ENCODE measurements around the gene DUSP10. TPM values are rescaled to one million over a fixed set of nuclear protein-coding genes. Genes with fewer than 3 reads are reported as not detected.
A peak's percentile ranks its signal among the peaks of the same experiment; 100 is the strongest.

Gene DUSP10
- total RNA-seq, 4 donors from 2014 or later: 1.4 to 11.6 (median 4.4) TPM

DNA sequence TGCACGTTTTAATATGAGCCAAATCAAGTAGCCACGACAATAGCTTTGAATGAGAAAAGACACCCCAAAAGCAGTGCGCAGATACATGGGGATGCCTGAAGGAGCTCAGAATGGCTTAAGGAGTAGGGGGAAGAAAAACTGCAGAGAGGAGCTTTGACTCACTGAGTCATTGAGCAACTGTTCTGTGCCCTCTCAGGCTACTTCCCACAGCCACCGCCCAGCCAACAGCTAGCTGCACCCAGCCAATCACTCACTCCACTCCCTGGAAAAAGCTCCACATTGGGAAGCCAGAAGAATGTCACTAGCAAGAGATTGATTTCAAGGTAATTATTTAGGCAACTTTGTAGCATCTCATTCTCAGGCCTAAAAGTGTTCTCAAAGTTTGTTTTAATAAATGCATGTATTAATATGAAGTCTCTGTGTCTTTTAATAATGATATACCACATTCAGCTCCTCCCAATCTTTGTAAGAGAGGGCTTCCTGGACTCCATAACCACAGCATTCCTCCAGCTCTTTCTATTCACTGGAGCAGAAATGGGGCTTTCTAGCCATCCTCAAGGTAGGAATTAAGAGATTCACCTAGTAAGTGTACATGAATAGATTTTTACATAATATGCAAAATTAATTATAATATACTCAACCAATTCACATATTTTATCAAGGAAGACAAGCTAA, 16.8 kb downstream of the DUSP10 start:
- H3K9me3 ChIP-seq: no peaks in the 10 kb centered on the region
- peak overlapping the region in 1 of 4 donors; percentile 24 for H3K27ac ChIP-seq
- TF ChIP-seq POLR2A (IDR thresholded peaks at IDR 0.05): no peak
- TF ChIP-seq, protein P1, sequence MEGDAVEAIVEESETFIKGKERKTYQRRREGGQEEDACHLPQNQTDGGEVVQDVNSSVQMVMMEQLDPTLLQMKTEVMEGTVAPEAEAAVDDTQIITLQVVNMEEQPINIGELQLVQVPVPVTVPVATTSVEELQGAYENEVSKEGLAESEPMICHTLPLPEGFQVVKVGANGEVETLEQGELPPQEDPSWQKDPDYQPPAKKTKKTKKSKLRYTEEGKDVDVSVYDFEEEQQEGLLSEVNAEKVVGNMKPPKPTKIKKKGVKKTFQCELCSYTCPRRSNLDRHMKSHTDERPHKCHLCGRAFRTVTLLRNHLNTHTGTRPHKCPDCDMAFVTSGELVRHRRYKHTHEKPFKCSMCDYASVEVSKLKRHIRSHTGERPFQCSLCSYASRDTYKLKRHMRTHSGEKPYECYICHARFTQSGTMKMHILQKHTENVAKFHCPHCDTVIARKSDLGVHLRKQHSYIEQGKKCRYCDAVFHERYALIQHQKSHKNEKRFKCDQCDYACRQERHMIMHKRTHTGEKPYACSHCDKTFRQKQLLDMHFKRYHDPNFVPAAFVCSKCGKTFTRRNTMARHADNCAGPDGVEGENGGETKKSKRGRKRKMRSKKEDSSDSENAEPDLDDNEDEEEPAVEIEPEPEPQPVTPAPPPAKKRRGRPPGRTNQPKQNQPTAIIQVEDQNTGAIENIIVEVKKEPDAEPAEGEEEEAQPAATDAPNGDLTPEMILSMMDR (IDR thresholded peaks at IDR 0.05): no peak
- DNase-seq: no peak
- H3K4me3 ChIP-seq: no peak overlapping the region
- no peaks in the 10 kb centered on the region for H3K27me3 ChIP-seq
- peaks cover 0 to 13% (median 0%) of the 10 kb centered on the region in 4 donors for H3K4me1 ChIP-seq
- no peaks in the 10 kb centered on the region for H3K36me3 ChIP-seq

DNA sequence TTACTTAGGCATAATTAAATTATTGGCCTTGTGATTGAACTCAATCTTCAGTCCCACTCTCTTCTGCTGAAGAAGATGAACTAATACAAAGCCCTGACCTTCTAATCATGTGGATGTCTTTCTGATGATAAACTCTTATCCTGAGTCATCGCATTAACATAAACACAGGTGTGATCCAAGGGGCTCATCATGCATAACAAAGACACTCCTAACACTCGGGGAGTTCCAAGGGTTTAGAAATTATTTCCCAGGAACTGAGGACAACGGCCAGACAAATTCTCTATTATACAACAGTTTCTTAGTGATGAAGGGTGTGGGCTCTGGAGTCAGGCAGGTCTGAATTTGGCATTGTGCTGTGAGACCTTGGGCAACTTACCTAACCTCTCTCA, 18.0 kb downstream of the DUSP10 start:
- Histone ChIP-seq H3K36me3 (no peaks in the 10 kb centered on the region), H3K4me1 (peaks cover 0 to 12% (median 0%) of the 10 kb centered on the region in 4 donors), H3K27ac (no peak overlapping the region), H3K9me3 (no peaks in the 10 kb centered on the region), H3K4me3 (no peak overlapping the region), H3K27me3 (no peaks in the 10 kb centered on the region)
- TF ChIP-seq POLR2A (IDR thresholded peaks at IDR 0.05): no peak
- TF ChIP-seq, protein P1 (IDR thresholded peaks at IDR 0.05): no peak
- DNase-seq: no peak

DNA sequence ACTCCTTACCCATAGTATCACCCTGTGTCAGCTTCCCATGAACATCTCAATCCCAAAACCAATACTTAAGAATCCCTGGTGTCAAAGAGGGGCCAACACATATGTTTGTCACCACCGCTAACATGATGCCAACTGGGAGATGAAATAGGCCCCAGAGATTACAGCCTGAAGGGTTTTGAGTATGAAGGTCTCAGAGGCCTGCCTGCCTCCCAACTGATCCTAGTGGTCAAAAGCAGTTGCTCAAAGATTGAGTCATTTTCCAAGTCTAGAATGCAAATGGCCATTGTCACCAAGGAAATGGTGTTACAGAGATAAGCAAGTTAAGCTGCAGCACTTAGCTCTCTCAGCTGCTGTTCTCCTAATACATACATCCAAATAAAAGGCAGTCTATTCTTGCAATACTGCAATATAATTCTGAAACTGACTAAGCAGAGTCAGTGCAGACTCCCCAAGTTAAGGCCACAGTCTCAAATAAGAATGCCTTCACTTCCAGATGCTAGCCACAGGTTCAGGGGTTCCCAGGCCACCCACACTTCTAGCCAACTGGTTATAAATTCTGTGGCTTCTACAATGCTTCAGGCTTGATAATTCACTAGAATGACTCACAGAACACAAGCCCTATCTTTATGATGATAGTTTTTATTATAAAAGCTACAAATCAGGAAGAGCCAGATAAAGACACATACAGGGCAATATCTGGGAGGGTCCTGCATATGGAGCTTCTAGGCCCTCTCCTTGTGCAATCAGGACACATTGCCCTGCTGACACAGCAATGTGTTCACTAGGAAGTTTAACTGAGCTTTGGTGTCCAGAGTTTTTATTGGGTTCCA, 18.7 kb downstream of the DUSP10 start:
- Histone ChIP-seq H3K36me3 (no peaks in the 10 kb centered on the region), H3K4me1 (peaks cover 0 to 12% (median 0%) of the 10 kb centered on the region in 4 donors), H3K27me3 (no peaks in the 10 kb centered on the region), H3K4me3 (no peak overlapping the region), H3K9me3 (no peaks in the 10 kb centered on the region), H3K27ac (peak overlapping the region in 1 of 4 donors; percentile 21)
- no peak for DNase-seq
- TF ChIP-seq POLR2A (IDR thresholded peaks at IDR 0.05): no peak
- TF ChIP-seq, protein P1 (IDR thresholded peaks at IDR 0.05): no peak

DNA sequence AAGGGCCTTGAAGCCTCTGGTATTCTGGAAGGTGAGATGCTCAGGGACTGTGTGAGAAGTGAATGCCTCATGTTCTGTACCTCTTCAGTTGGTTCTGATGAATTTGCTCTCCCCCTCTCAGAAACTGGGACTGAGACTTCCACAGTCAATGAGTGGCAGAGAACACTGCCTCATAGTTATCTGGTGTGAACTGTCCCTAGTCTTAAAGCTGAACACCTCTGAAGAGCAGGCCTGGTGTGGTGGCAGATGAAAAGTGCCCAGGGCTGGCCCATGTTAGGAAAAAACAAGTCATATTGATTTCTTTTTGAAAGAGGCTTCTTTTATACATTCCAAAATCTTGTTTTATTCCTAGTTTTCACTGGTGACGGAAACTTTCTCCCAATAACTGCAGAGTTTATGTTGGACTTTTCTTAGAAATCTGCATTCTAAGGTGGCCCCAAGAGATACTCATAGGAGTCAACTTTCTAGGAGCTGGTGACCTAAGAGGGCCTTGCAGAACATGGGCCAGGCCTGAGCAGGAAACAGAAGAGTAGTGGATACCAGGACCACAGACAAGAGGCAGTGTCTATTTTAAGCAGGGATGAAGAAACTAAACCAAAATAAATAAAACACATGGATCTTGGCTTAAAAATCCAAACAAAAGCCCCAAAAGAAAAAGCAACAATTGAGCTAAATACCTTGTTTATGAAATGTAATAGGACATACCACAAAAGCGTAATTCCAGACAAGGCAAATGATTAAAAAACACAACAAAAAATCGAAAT, 19.5 kb downstream of the DUSP10 start:
- Histone ChIP-seq H3K36me3 (no peaks in the 10 kb centered on the region), H3K4me3 (no peak overlapping the region), H3K9me3 (no peaks in the 10 kb centered on the region), H3K4me1 (peaks cover 0 to 15% (median 0%) of the 10 kb centered on the region in 4 donors), H3K27me3 (no peaks in the 10 kb centered on the region), H3K27ac (peak overlapping the region in 1 of 4 donors; percentile 21)
- DNase-seq: no peak
- TF ChIP-seq, protein P1 (IDR thresholded peaks at IDR 0.05): no peak
- no peak for TF ChIP-seq POLR2A (IDR thresholded peaks at IDR 0.05)

DNA sequence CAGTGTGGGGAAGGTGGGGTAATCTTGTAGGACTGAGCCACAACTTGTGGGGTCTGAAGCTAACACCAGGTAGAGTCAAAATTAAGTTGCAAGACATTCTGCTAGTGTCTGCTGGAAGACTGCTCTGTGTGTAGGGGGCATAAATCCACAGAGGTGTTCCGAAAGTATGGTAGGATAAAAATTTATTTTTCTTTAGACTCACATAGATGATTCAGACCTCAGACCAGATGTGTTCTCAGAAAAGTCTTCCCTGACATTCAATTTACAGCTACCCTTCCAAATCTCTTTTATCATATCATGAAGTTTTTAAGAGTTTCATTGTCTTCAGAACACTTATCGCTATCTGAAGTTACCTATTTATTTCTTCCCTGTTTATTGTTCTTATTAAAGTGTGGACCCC, 21.3 kb downstream of the DUSP10 start:
- TF ChIP-seq POLR2A (IDR thresholded peaks at IDR 0.05): no peak
- TF ChIP-seq, protein P1 (IDR thresholded peaks at IDR 0.05): no peak
- Histone ChIP-seq H3K9me3 (no peaks in the 10 kb centered on the region), H3K36me3 (no peaks in the 10 kb centered on the region), H3K27me3 (no peaks in the 10 kb centered on the region), H3K4me3 (no peak overlapping the region), H3K4me1 (peaks cover 0 to 26% (median 0%) of the 10 kb centered on the region in 4 donors), H3K27ac (no peak overlapping the region)
- DNase-seq: no peak

Data from Peyer's patch (tissue), 4 donors.